ENCODE results near the gene ZFP1.

GRCh38 chr16:75139498-75139897 is 8.8 kb upstream of the ZFP1 start:
- TF ChIP-seq CTCF (IDR thresholded peaks at IDR 0.05) (no peak), POLR2AphosphoS5 (IDR thresholded peaks at IDR 0.05; ENCODE audit: insufficient read depth in 1 of 2, low read depth in 1 of 2) (no peak), POLR2A (IDR thresholded peaks at IDR 0.05) (no peak)

All from vagina (tissue), 2 donors.